Glutamatergic neuron (in vitro differentiated cells): ENCODE measurements around the gene FEM1A. TPM values are rescaled to one million over a fixed set of nuclear protein-coding genes. Genes with fewer than 3 reads are reported as not detected.

Experiments used
- DNase-seq: peaks from one replicate; pipeline ENCODE4 v3.0.0; 2022
- H3K27ac Mint-ChIP-seq: one replicate; pipeline ENCODE4 v1.8.0; 2020; ENCODE audit warnings: mild to moderate bottlenecking, mixed read lengths, inconsistent platforms; ENCODE audit not compliant: unreplicated experiment
- H3K27me3 Mint-ChIP-seq: one replicate; pipeline ENCODE4 v1.8.0; 2020; ENCODE audit warnings: mild to moderate bottlenecking, moderate library complexity, mixed read lengths, inconsistent platforms; ENCODE audit not compliant: unreplicated experiment
- H3K36me3 Mint-ChIP-seq: one replicate; pipeline ENCODE4 v1.8.0; 2020; ENCODE audit warnings: mild to moderate bottlenecking, mixed read lengths, inconsistent platforms; ENCODE audit not compliant: unreplicated experiment
- H3K4me1 Mint-ChIP-seq: one replicate; pipeline ENCODE4 v1.8.0; 2020; ENCODE audit warnings: mild to moderate bottlenecking, low read depth, mixed read lengths, inconsistent platforms; ENCODE audit not compliant: unreplicated experiment
- H3K4me3 Mint-ChIP-seq: one replicate; pipeline ENCODE4 v1.8.0; 2020; ENCODE audit warnings: mild to moderate bottlenecking, mixed read lengths, inconsistent platforms; ENCODE audit not compliant: unreplicated experiment
- H3K9me3 Mint-ChIP-seq: one replicate; pipeline ENCODE4 v1.8.0; 2020; ENCODE audit warnings: mild to moderate bottlenecking, moderate library complexity, mixed read lengths, inconsistent platforms; ENCODE audit not compliant: unreplicated experiment
- CTCF ChIP-seq: fragments of 200-600 bp; sonication (generic); IDR thresholded peaks from one replicate; pipeline ENCODE4 v1.5.0; 2021; ENCODE audit not compliant: partially characterized antibody, unreplicated experiment
- total RNA-seq: library from RNA; stranded (reverse); fragmentation: NEBNext Ultra II Directional; extraction: Animal tissue kit (Norgen Biotek cat#: 25700); gene quantifications from one replicate; pipeline ENCODE4 v1.2.1, GENCODE V29; 2021; ENCODE audit not compliant: unreplicated experiment

FEM1A gene
- total RNA-seq, 1 donor from 2014 or later, result 11.3 TPM

GRCh38 chr19:4811328-4812131 is 20.0 kb downstream of the FEM1A start:
- no peak overlapping the region for H3K4me3 Mint-ChIP-seq

GRCh38 chr19:4814625-4815425 is 23.3 kb downstream of the FEM1A start:
- Mint-ChIP-seq H3K4me1 (no peaks in the 10 kb centered on the region), H3K36me3 (no peaks in the 10 kb centered on the region), H3K27me3 (peaks cover 9% of the 10 kb centered on the region), H3K27ac (peak overlapping the region; percentile 48), H3K9me3 (peaks cover 6% of the 10 kb centered on the region), H3K4me3 (peak overlapping the region; percentile 2)
- no peak for DNase-seq
- no peak for TF ChIP-seq CTCF

More at GRCh38 chr19:4811328-4812131, 20.0 kb downstream of the FEM1A start:
- Mint-ChIP-seq H3K4me1 (no peaks in the 10 kb centered on the region), H3K9me3 (peaks cover 4% of the 10 kb centered on the region), H3K27ac (no peak overlapping the region), H3K36me3 (no peaks in the 10 kb centered on the region), H3K27me3 (peaks cover 9% of the 10 kb centered on the region)
- peak; percentile 96 for DNase-seq
- peak; percentile 92 for TF ChIP-seq CTCF

GRCh38 chr19:4815426-4816201 is 24.1 kb downstream of the FEM1A start:
- Mint-ChIP-seq H3K27ac (no peak overlapping the region), H3K4me1 (no peaks in the 10 kb centered on the region), H3K27me3 (peaks cover 9% of the 10 kb centered on the region), H3K4me3 (peak overlapping the region; percentile 63), H3K36me3 (no peaks in the 10 kb centered on the region), H3K9me3 (peaks cover 4% of the 10 kb centered on the region)
- TF ChIP-seq CTCF, result no peak
- peak; percentile 85 for DNase-seq

- Mint-ChIP-seq H3K4me1 (no peaks in the 10 kb centered on the region), H3K4me3 (no peak overlapping the region), H3K27ac (no peak overlapping the region), H3K36me3 (no peaks in the 10 kb centered on the region), H3K27me3 (peaks cover 9% of the 10 kb centered on the region), H3K9me3 (peaks cover 4% of the 10 kb centered on the region)
- DNase-seq, result no peak
- TF ChIP-seq CTCF, result no peak
Measured at GRCh38 chr19:4816202-4816949, 24.8 kb downstream of the FEM1A start.
